Glomerular endothelial cell (primary cell): ENCODE measurements around the gene MTA2. TPM values are rescaled to one million over a fixed set of nuclear protein-coding genes. Genes with fewer than 3 reads are reported as not detected.

ENCODE experiments used
- DNase-seq: peaks from one replicate; pipeline ENCODE4 v3.0.0-alpha.2; 2011; ENCODE audit warnings: low read depth, low spot score; ENCODE audit errors: extremely low read depth
- total RNA-seq: library from RNA; depleted of rRNA; stranded (reverse); fragments of >200 nt; gene quantifications from 2 replicates; pipeline ENCODE4 v1.2.3, GENCODE V29; 2015

The MTA2 gene
- total RNA-seq, 1 donor from 2014 or later, result 154 TPM

DNA sequence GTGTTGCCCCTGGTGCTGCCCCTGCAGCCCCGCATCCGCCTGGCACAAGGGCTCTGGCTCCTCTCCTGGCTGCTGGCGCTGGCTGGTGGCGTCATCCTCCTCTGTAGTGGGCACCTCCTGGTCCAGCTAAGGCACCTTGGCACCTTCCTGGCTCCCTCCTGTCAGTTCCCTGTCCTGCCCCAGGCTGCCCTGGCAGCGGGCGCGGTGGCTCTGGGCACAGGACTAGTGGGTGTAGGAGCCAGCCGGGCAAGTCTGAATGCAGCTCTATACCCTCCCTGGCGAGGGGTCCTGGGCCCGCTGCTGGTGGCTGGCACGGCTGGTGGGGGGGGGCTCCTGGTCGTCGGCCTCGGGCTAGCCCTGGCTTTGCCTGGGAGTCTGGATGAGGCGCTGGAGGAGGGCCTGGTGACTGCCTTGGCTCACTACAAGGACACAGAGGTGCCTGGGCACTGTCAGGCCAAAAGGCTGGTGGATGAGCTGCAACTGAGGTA lies 11.7 kb upstream of the MTA2 start:
- no peak for DNase-seq

DNA sequence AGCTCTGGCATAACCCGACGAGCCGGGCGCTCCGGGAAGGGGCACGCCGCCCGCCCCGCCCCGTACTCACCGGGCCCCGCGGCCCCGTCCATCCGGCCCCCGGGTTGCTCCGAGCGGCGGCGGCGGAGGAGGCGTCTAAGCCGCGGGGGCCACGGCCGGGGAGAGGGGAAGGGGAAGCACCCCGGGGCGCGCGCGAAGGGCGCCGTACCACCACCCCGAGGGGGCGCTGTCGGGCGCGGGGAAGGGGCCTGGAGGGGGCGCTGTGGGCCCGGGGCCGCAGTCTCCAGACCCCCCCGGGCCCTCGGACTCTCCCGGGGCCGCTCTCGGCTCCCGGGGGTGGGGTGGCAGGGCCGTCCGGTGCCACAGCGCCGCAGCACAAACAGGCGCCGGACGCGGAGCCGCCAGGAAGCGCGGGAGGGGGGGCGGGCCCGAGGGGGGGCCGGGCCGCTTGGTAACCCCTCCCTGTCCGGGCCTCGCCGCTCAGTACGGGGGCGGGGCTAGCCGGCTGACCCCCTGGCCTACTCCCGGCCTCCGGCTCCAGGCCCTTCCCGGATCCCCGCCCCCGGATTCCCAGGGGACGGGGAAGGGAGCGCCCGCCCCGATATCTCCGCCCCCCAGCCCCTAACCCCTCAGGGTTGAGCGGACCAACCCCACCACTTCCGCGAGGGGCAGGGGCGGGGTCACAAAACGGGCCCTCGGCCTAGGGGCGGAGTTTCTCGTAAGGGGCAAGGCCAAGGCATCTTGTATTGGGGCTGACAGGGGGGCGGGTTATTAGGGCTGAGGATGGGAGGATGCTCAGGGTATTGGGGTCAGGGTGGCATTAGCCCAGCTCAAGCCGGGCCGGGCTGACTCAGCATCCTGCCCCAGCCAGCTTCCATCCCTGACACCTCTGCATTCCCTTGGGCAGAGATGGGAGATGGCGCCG lies 11.0 kb upstream of the MTA2 start, which contains the start of the genes EML3 and ROM1:
TSS of gene EML3 (minus strand) at position 410 of the 925 bp plus-strand sequence. CDS start at position 92, 318 bp downstream.
TSS of gene ROM1 (plus strand) at position 892 of the 925 bp plus-strand sequence. CDS start at position 917, 25 bp downstream.
- no peak for DNase-seq

DNA sequence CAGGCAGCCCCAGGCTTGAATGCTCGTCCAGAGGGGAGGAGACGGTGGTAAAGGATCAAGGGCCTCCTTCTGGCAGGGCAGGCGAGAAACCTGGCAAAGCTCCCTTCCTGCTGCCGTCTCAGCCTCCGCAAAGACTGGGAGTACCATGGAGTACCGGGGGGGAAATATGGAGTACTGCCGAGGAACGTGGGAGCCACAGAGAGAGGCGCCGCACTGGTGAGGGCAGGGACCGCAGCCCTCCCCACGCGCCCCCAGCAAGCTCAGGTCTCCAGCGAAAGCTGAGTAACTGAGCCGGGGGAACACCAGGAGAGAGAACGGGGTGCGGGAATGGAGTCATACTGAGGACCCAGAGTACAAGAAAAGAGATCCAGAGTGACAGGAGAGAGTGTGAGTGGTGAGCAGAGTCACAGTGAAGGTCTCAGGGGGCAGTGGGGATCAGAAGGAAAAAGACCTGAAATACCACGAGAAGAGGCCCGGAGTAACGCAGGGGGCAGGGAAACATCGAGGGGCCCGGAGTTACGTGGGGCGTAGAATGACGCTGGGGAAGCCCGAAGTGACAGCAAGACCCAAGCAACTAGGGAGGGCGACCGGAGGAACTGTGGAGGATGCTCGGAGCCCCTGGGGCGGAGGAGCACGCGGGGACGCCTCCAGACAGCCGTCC lies 10.2 kb upstream of the MTA2 start:
- no peak for DNase-seq

DNA sequence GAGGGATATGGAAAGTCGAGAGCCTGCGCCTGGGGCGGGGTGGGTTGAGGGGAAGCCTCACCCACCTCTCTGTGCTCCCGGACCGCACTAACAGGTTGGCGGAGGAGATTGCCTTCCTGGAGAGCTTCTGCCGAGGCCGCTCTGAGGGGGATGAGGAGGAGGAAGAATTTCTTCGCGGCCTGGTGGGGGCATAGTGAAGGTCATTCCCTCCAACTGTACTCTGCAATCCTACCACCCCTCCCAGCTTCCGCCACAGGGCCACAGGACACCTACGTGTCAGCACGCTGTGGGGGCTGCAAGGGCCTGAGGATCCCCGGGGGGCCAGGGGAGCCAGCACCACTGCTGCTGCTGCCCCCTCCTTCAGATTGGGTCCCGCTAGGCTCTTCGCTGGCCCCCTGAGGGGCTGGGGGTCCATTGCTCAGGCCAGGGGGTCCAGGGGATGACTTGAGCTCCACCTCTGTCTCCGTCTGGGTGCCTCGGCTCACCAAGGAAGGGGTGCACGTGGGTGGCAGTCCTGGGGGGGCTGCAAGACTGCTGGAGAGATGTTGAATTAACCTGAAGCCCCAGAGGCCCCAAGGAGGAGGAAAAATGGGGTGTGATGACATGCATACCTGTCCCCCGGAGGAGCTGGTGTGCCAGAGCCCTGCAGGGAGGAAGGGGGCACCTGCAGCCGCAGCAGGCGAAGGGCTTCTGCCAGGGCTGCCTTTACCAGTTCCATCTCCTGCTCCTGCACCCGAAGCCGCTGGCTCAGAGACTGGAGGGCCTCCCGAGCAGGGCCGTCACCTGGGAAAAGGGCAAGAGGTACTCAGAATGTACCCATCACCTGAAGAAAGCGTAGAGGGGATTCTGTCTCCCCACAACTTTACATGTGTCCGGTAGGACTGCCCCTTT lies 9.4 kb upstream of the MTA2 start:
- DNase-seq, result no peak

DNA sequence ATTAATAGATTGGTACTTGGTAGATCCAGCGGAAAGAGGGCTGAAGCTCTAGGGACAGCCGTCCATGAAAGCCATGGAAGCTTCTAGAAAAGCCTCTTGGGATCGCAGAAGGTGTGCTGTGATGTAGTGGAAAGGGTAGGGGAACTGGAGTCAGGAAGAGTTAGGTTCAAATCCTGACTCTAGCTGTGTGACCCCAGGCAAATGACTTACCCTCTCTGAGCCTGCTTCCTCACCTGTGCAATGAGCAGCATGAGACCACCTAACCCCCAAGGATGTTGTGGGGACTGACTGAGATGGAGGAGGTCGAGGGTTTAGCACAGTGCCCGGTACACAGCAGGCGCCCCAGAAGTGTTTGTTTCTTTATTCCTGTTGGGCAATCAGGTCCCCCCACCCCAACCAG lies 8.7 kb upstream of the MTA2 start:
- DNase-seq, result no peak

DNA sequence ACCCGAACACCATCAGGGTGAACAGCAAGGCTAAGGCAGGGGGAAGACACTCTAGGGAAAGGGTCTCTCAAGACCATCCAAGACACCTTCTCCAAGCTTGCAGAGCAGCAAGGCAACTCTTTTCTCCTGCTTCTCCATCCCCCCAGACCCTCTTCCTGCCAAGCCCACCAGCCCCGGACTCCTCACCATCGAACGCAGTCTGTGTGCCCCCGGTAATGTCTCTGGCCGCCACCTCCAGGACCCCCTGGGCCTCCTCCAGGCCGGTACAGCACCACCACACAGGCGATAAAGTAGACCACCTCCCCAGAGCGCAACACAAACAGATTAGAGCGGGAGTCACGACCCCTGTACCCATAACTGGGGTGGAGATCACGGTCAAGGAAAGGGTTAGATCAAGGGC lies 7.1 kb upstream of the MTA2 start:
- no peak for DNase-seq

DNA sequence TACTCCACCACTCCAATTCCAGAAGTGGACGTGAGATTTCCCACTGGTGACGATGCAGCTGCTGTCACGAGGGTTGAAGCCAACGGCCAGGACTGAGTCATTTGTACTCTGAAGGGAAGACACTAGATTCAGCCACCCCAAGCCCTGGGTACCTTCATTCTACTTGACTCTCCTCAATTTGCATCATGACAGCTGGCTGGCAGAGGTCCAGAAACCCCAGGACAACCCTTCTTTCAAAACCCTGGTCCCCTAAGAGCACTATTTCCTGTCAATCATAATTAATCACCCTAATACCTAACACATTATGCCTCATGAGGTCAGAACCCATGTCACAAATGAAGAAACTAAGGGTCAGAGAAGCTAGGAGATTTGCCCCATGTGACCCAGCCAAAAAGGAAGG lies 6.0 kb upstream of the MTA2 start:
- no peak for DNase-seq

DNA sequence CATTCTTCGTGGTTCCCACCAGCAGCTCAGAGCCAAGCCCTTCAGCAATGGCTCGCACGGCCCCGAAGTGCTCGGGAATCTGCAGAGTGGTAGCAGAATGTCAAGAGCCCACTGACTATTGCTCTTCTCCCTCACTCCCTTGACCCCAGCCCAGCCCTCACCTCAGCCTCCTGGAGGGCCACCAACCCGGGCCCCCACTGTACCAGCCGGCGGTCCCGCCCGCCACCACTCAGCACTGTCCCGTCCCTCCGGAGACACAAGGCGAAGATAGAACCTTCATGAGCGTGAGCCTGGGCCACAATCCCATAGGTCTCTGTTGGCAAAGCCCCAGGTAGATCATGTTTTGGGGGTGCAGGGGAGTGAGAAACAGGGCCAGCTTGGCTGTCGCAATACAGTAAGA lies 4.2 kb upstream of the MTA2 start:
- DNase-seq, result no peak

DNA sequence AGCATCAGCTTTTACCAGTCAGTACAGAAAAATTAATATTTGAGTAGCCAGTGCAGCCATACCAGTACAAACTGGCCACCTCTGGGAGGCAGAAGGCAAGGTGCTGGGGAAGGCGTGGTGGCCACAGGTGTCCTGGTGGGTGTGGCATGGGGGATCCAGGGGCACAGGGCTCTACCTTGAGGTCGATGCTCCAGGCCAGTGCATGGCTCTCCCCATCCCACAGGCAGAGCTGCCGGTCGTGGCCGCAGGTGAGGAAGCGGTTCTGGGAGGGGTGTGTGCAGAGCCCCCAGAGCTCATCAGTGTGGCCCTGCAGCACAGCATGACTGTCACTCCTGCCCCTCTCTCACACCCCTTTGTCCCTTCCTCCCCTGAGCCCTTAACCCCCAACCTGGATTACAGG lies 3.8 kb upstream of the MTA2 start:
- DNase-seq, result no peak

DNA sequence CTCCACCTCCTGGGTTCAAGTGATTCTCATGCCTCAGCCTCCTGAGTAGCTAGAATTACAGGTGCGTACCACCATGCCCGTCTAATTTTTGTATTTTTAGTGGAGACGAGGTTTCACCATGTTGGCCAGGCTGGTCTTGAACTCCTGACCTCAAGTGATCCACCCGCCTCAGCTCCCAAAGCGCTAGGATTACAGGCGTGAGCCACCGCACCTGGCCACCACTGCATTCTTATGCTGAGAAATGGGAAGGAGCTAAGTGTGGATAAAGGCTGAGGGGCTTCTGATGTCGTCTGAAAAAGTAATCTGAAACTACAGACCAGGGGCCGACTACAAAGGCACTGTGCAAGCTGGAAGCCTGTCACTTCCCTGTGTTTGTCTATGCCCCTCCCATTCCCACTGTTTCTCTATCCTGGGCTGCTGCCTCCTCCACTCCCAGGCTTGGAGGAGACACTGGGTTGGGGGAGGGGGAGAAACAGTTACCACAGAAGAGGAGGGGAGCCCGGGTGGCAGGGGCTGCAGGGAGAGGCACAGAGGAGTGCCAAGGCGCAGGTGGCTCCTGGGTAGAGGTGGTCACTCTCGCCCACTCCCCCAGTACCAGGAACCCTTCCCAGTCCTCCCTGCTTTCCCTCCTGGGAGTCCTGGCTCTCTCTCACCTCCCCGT lies 2.9 kb upstream of the MTA2 start:
- DNase-seq, result no peak

DNA sequence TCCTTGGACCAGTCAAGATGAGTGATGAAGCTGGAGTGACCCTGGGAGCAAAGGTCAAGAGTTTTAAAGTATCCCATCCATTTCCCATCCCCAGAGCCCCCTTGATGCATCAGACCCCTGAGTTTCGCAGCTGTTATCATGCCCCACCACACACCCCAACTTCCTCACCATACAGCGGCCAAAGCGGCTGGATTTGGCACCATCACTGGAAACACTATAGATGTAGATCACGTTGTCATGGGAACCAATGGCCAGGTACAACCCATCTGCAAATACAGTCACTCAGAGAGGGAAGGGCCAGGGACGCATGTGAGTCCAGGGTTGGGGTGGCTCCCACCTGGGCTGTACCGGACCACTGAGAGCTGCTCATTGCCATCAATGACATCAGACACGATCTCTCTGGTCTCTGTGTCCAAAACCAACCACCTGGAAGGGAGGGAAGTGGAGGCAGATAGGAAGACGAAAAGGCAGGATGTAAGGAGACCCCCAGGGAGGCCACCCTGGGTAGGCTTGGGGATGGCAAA lies 2.2 kb upstream of the MTA2 start:
- no peak for DNase-seq

DNA sequence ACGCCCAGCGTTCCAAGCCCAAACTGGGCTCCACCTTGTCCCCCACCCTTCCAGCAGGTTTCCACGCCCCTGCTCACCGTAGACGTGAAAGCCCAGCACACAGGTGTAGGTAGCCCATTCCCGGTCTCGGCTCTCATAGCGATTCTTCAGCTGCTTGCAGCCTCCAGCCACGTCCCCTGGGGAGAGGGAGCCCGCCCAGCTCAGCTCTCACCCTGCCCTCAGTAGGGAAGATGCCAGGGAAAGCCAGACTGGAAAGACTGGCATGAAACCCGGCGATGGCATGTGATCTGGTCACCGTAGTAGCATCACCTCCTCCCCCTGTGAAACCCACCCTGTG lies 1.4 kb upstream of the MTA2 start:
- DNase-seq, result no peak

DNA sequence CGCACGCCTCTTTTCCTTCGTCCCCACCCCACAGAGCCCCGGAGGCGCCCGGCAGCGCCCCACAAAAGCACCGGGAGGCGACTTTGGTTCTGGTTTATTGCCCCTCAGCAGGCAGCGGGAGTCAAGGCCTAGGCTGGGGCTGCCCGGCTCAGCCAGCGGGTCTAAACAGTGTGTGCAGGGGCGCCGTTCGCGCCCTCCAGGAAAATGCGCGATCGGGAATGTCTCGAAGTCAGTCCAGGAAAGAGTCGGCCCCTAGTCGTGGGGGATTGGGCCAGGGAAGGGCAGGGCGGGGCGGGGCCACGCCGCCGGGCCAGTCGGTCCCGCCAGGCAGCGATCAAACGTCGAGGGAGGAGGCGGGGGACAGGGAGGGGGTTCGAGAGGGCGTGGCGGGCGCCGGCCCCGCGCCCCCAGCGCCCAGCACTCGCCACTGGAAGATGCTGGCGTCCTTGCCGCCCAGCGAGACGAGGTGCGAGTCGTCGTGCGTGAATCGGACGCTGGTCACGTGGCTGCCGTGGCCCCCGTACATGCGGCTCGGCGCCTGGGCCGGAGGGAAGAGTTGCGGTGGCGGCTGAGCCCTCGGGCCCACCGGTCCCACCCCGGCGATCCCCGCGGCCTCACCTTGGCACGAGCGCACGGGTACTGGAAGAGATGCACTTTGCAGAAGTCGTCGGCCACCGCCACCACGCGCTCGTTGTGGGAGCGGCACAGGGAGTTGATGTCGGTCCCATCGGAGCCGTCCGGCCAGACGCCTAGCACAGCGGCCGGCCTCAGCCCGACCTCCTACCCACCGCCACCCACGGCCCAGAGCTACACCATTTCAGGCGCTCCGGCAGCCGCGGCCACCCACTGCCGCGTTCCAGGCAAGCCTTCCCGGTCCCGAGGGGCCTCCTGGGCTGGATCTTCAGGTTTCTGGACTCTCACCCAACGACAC lies 741 bp upstream of the MTA2 start:
- no peak for DNase-seq

DNA sequence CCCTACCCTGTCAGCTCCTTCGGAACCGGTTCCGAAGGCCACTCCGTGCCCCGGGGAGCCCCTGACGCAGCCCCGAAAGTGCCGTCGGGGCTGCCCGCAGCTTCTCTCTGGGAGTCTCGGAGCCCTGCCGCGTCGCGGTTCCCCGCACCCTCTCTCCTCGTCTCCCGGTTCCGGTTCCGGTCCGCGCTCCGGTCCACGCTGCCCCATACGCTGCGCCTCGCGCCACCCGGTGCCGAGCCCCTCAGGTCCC lies 618 bp downstream of the MTA2 start:
- no peak for DNase-seq

DNA sequence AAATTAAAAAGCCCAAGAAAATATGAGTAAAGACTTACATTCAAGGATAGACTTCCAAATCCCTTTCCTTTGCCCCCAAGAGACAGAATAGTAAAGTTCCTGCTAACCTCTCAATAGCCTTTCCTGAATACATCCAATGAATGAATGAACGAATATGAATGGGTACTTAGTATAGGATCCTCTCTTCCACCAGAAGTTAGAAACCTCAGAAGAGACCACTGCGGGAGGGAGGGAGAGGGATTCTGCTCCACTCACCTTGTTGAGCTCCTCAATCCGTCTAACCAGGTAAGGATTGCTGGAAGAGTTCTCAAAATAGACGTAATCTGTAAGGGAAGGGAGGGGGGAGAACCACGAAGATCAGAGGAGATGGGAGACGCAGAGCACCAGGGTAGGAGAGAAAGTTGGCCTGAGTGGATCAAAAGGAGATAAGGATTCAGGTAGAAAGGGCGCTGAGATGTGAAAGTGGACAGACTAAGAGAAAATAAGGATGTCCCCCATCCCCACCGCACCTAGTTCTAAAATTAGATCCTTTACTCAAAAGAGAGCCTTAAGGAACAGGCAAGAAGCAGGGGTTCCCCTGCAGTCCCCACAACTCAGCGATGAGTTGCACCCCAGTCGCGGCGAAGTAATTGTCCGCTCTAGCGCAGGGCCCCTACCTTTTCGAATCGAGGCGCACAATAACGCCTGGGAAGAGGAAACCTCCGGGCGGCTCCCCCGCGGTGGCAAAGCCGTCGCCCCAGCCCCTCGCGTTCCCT lies 1.1 kb downstream of the MTA2 start:
- DNase-seq, result no peak

DNA sequence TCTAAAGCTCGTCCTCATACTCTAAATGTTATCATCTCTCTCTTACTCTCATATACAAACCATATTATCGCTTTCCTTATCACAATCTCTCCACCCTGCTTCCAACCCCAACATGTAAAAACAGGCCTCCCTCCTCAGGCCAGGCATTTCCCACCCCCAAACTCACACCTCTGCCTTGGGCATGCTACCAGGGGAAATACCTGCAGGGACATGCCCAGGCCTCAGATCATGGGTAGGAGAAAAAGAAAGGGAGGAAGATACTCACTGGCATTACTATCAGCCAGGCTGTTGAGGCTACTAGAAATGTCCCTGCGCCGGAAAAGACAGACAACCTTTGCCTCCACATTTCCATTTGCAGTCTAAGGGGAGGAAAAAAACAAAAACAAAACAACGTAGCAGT lies 1.8 kb downstream of the MTA2 start:
- DNase-seq, result no peak

DNA sequence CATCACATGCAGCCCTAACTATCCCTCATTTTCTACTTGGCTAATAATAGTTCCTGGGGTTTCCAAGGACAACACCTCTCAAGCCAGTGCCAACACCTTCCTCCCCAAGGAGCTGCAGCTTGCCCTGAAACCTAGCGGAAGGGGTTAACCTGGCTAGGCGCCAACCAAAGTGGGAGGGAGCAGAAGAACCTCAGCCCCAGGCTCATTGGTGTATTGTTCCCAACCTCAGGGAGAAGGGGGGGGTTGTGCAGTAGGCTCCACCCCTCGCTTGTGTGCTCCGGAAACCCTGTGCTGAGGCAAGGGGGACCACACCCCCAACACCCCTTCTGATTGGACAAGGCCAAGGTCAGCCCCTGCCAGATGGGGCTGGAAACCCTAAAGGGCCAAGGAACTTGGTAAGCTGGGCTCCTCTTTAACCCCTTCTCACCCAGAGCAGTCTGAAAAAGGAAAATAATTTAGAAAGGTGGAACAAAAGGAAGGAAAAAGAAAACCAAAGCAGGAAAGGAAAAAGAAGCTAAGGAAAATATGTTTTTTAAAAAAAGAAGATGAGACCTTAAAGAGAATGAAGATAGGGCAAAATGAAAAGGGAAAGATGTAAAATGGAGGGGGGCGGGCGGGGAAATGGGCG lies 2.5 kb downstream of the MTA2 start:
- peak; percentile 94 for DNase-seq

DNA sequence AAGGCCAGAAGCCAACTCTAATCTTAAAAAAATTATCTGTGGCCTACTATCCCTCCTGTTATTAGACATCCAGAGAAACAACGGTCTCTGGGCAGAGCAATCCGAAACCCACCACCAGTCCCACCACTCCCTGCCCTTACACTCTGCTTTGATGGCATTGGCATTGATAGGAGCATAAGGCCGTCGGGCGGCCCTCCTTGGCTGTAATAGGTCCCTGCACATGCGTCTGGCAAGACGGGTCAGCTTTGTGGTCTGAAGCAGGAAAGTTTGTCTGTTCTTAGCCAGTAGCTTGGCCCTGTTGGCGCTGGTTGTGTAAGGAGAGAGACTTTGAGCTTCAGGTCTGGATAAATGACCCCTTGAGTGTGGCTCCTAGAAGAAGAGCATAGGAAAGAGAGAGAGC lies 6.5 kb downstream of the MTA2 start:
- no peak for DNase-seq
